Spleen (tissue), 11 donors: ENCODE measurements around the gene UBE2E2. TPM values are rescaled to one million over a fixed set of nuclear protein-coding genes. Genes with fewer than 3 reads are reported as not detected.

ENCODE experiments used
- DNase-seq: peaks from one replicate; pipeline ENCODE4 v3.0.0-alpha.2; 2020
- H3K27ac ChIP-seq, 8 donors: fragments of 200-600 bp; sonication (generic) in 7 of 8; 1 replicate in 4 of 8; 2 replicates in 4 of 8; pipeline versions ENCODE4 v1.5.0 to v1.8.0; 2016 to 2021; ENCODE audit warnings: inconsistent platforms in 4 of 8, mild to moderate bottlenecking in 4 of 8, moderate library complexity in 1 of 8
- H3K27me3 ChIP-seq, 7 donors: fragments of 200-600 bp; sonication (generic) in 6 of 7; replicated peaks in 1 of 7; 1 replicate in 4 of 7; 2 replicates in 3 of 7; pipeline versions ENCODE4 v1.5.0 to v1.8.0; 2016 to 2021; ENCODE audit warnings: inconsistent platforms in 3 of 7, mild to moderate bottlenecking in 1 of 7
- H3K36me3 ChIP-seq, 6 donors: fragments of 200-600 bp; sonication (generic) in 5 of 6; 1 replicate in 4 of 6; 2 replicates in 2 of 6; pipeline versions ENCODE4 v1.5.0 to v1.8.0; 2016 to 2021; ENCODE audit warnings: inconsistent platforms in 2 of 6
- H3K4me1 ChIP-seq, 6 donors: fragments of 200-600 bp; sonication (generic) in 5 of 6; 1 replicate in 3 of 6; 2 replicates in 3 of 6; pipeline versions ENCODE4 v1.5.0 to v1.8.0; 2016 to 2021; ENCODE audit warnings: inconsistent platforms in 3 of 6
- H3K4me3 ChIP-seq, 8 donors: fragments of 200-600 bp; sonication (generic) in 7 of 8; 1 replicate in 4 of 8; 2 replicates in 4 of 8; pipeline versions ENCODE4 v1.5.0 to v1.8.0; 2016 to 2021; ENCODE audit warnings: inconsistent platforms in 4 of 8, mild to moderate bottlenecking in 4 of 8, moderate library complexity in 2 of 8
- H3K9me3 ChIP-seq, 8 donors: fragments of 200-600 bp; sonication (generic) in 7 of 8; 1 replicate in 4 of 8; 2 replicates in 4 of 8; pipeline versions ENCODE4 v1.5.0 to v1.8.0; 2016 to 2021; ENCODE audit warnings: inconsistent platforms in 4 of 8
- POLR2A ChIP-seq, 3 donors: fragments of 450-650 bp; IDR thresholded peaks; one replicate each; pipeline ENCODE4 v1.5.1; 2017; ENCODE audit warnings: antibody characterized with exemption in 3 of 3, mild to moderate bottlenecking in 1 of 3
- POLR2AphosphoS5 ChIP-seq, 3 donors: sonication (generic); formaldehyde crosslinking; IDR thresholded peaks; one replicate each; pipeline ENCODE4 v1.5.1; 2017; ENCODE audit warnings: antibody characterized with exemption in 3 of 3
- WGBS, 5 donors: extraction: QIAGEN DNeasy Blood & Tissue Kit in 3 of 5; methylation state at CpG; one replicate each; pipeline versions ENCODE4 v1.1.5 to v1.1.7; 2013 to 2018; 5-methylcytosine and 5-hydroxymethylcytosine counted together
- intact Hi-C: fragments of 100-400 bp; cut with DNase I; formaldehyde crosslinking; loops from one replicate; pipeline ENCODE4 v1.15.0; 2023; ENCODE audit warnings: low total_unique reads
- polyA plus RNA-seq, 3 donors: library from polyadenylated mRNA; stranded (reverse); fragments of 200-250 nt; gene quantifications; one replicate each; pipeline ENCODE4 v1.2.1, GENCODE V29; 2013
- total RNA-seq, 7 donors: library from RNA; depleted of rRNA in 3 of 7; stranded (reverse); fragments of >200 nt in 3 of 7; fragmentation: NEBNext Ultra II Directional in 4 of 7; extraction: Animal tissue kit (Norgen Biotek cat#: 25700) in 4 of 7; gene quantifications; one replicate each; pipeline versions ENCODE4 v1.1.0 to v1.2.1, GENCODE V29; 2016 to 2021
- TF ChIP-seq, protein P1 (sequence below), 11 experiments: fragments of 200-600 bp in 7 of 11; fragments of 450-650 bp in 4 of 11; sonication (generic) in 4 of 11; IDR thresholded peaks in 8 of 11; conservative IDR thresholded peaks in 3 of 11; 1 replicate in 7 of 11; 2 replicates in 4 of 11; pipeline versions ENCODE4 v1.4.0 to v1.8.0; 2016 to 2021; ENCODE audit warnings: antibody characterized with exemption in 11 of 11, inconsistent platforms in 4 of 11, mild to moderate bottlenecking in 1 of 11
- donor health status: healthy with polysubstance abuse.
- donor health status: DM: no; HTN: no; CAD: no; lungs with moderate emphysema.
- donor health status: DM: no; HTN: no; CAD: no.
- donor health status: Bipolar disorder and iron deficiency.
- donor health status: healthy.
- donor health status: DM: no; HTN: no; CAD: no.
- donor health status: DM: yes; HTN: yes; CAD: no.

UBE2E2 gene
- total and polyA plus RNA-seq, 10 donors = 27.9 to 87.6 (median 41.2) TPM

DNA sequence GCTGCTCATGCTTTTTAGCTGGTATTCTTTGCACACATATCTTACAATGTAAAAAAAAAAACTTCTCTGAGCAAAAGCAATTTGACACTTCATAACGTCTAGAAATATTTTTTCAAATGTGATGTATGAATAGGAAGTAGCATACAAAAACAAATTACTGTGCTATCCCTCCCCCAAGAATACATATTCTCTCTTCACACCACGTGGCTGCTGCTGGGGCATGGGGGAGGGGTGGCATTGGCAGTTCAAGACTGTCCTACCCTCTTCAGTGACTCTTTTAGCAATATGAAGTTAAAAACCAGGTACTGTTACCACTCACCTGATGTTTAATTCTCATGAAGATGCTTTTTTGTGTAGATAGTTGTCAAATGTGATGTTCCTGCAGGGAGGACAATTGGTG, 85.6 kb downstream of the UBE2E2 start:
- no peak overlapping the region for H3K27ac ChIP-seq
- H3K4me1 ChIP-seq = peaks cover 0 to 6% (median 0%) of the 10 kb centered on the region in 6 donors
- TF ChIP-seq POLR2AphosphoS5 (IDR thresholded peaks at IDR 0.05) (no peak), POLR2A (IDR thresholded peaks at IDR 0.05) (no peak)
- TF ChIP-seq, protein P1, sequence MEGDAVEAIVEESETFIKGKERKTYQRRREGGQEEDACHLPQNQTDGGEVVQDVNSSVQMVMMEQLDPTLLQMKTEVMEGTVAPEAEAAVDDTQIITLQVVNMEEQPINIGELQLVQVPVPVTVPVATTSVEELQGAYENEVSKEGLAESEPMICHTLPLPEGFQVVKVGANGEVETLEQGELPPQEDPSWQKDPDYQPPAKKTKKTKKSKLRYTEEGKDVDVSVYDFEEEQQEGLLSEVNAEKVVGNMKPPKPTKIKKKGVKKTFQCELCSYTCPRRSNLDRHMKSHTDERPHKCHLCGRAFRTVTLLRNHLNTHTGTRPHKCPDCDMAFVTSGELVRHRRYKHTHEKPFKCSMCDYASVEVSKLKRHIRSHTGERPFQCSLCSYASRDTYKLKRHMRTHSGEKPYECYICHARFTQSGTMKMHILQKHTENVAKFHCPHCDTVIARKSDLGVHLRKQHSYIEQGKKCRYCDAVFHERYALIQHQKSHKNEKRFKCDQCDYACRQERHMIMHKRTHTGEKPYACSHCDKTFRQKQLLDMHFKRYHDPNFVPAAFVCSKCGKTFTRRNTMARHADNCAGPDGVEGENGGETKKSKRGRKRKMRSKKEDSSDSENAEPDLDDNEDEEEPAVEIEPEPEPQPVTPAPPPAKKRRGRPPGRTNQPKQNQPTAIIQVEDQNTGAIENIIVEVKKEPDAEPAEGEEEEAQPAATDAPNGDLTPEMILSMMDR (IDR thresholded peaks at IDR 0.05 in 8 of 11, conservative IDR thresholded peaks at IDR 0.05 in 3 of 11) = no peak
- no peaks in the 10 kb centered on the region for H3K36me3 ChIP-seq
- intact Hi-C loops = no loop called here
- no peaks in the 10 kb centered on the region for H3K27me3 ChIP-seq
- H3K4me3 ChIP-seq = no peak overlapping the region
- DNase-seq = no peak
- peaks cover 0 to 20% (median 14%) of the 10 kb centered on the region in 8 donors for H3K9me3 ChIP-seq
- 38 to 63% (median 48%) methylated on average over 2 of the region's 2 CpGs for WGBS, 5 donors

DNA sequence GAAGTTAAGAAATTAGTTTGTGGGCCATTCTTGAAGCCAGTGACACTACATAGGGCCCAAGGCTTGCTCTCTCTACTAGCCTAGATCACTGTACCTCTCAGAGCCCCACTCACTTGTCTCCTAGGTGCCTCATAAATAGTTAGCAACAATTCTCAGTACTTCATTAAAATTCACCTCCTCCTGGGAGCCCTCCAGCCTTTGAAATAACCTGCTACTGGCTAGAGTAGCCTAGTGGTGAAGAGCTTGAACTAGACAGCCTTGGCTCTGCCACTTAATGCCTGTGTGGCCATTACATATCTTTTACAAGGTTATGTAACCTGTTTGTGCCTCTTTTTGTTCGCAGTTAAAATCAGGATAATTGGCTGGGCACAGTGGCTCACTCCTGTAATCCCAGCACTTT, 89.3 kb downstream of the UBE2E2 start:
- Histone ChIP-seq H3K4me3 (no peak overlapping the region), H3K27me3 (no peaks in the 10 kb centered on the region), H3K9me3 (peaks cover 0 to 13% (median 1%) of the 10 kb centered on the region in 8 donors), H3K27ac (no peak overlapping the region), H3K36me3 (no peaks in the 10 kb centered on the region), H3K4me1 (peaks cover 0 to 17% (median 4%) of the 10 kb centered on the region in 6 donors)
- intact Hi-C loops = no loop called here
- no peak for DNase-seq
- TF ChIP-seq POLR2A (IDR thresholded peaks at IDR 0.05) = no peak
- TF ChIP-seq, protein P1 (IDR thresholded peaks at IDR 0.05 in 8 of 11, conservative IDR thresholded peaks at IDR 0.05 in 3 of 11) = no peak
- 93 to 100% (median 94%) methylated on average over 1 of the region's 1 CpG for WGBS, 5 donors

DNA sequence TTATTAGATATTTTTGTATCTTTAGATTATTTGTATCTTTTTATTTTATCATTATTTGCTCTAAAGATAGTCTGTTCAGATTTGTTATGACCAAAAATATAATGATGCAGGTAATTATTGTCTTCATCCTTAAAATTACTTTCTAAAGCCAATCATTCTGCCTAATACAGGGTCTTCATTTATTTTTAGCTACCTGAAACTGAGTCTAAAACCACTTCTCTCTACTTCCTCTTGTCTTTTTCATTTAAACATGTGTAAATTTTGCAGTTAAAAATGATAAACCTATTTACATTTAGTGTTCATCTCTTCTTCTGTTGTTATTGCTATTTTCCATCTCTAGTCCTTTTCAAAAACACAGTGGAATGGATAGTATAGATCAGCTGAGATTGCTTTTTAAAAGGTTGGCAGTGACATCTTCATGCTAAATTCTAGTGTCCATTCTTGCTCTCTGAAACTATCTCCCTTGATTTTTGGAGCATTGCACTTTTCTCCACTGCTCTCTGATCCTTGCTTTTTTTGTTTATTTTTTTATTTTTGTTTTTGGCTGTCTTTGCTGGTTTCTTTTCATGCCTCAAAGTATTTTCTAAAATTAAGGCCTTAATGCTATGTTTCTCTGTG, 91.8 kb downstream of the UBE2E2 start:
- intact Hi-C loops = no loop called here
- no peak overlapping the region for H3K27ac ChIP-seq
- peaks cover 0 to 11% (median 4%) of the 10 kb centered on the region in 6 donors for H3K4me1 ChIP-seq
- TF ChIP-seq POLR2A (IDR thresholded peaks at IDR 0.05) (no peak), POLR2AphosphoS5 (IDR thresholded peaks at IDR 0.05) (no peak)
- TF ChIP-seq, protein P1 (IDR thresholded peaks at IDR 0.05 in 8 of 11, conservative IDR thresholded peaks at IDR 0.05 in 3 of 11) = no peak
- H3K9me3 ChIP-seq = peaks cover 0 to 9% (median 0%) of the 10 kb centered on the region in 8 donors
- no peak for DNase-seq
- H3K36me3 ChIP-seq = no peaks in the 10 kb centered on the region
- no peaks in the 10 kb centered on the region for H3K27me3 ChIP-seq
- H3K4me3 ChIP-seq = no peak overlapping the region

- Histone ChIP-seq H3K36me3 (no peaks in the 10 kb centered on the region), H3K27me3 (no peaks in the 10 kb centered on the region), H3K9me3 (peaks cover 0 to under 1% (median 0%) of the 10 kb centered on the region in 8 donors), H3K27ac (no peak overlapping the region), H3K4me3 (no peak overlapping the region), H3K4me1 (peaks cover 0 to 32% (median 6%) of the 10 kb centered on the region in 6 donors)
- 75 to 95% (median 89%) methylated on average over 5 of the region's 5 CpGs for WGBS, 5 donors
- TF ChIP-seq, protein P1 (IDR thresholded peaks at IDR 0.05 in 8 of 11, conservative IDR thresholded peaks at IDR 0.05 in 3 of 11) = no peak
- no peak for TF ChIP-seq POLR2AphosphoS5 (IDR thresholded peaks at IDR 0.05)
- TF ChIP-seq POLR2A (IDR thresholded peaks at IDR 0.05) = no peak
- intact Hi-C loops = no loop called here
- DNase-seq = no peak
Measured at GRCh38 chr3:23301819-23302218, 98.7 kb downstream of the UBE2E2 start.
